Middle frontal gyrus (tissue), 1 donor: Measurements from ENCODE around the gene EXOC7.

Experiments used
- DNase-seq: peaks from one replicate; pipeline ENCODE4 v3.0.0-alpha.2; 2015; ENCODE audit warnings: low spot score; ENCODE audit errors: extremely low spot score

The EXOC7 gene

GRCh38 chr17:76122431-76123190 lies 19.0 kb upstream of the EXOC7 start:
- DNase-seq, result no peak

GRCh38 chr17:76121932-76122430 lies 18.4 kb upstream of the EXOC7 start:
- no peak for DNase-seq

- DNase-seq, result no peak
Measured at GRCh38 chr17:76120658-76121008, 17.0 kb upstream of the EXOC7 start.

- no peak for DNase-seq
Measured at GRCh38 chr17:76119409-76120371, 16.1 kb upstream of the EXOC7 start.

GRCh38 chr17:76115138-76115754 lies 11.7 kb upstream of the EXOC7 start:
- DNase-seq, result no peak

- no peak for DNase-seq
Measured at GRCh38 chr17:76111956-76112355, 8.4 kb upstream of the EXOC7 start.

- no peak for DNase-seq
Measured at GRCh38 chr17:76107509-76107908, 3.9 kb upstream of the EXOC7 start.

GRCh38 chr17:76106703-76107102 lies 3.1 kb upstream of the EXOC7 start:
- no peak for DNase-seq

- no peak for DNase-seq
Measured at GRCh38 chr17:76104896-76105231, 1.3 kb upstream of the EXOC7 start.

- DNase-seq, result no peak
Measured at GRCh38 chr17:76104140-76104895, 731 bp upstream of the EXOC7 start.

- no peak for DNase-seq
Measured at GRCh38 chr17:76102944-76103273, 678 bp downstream of the EXOC7 start.

- DNase-seq, result no peak
Measured at GRCh38 chr17:76097716-76098295, 5.8 kb downstream of the EXOC7 start.

- no peak for DNase-seq
Measured at GRCh38 chr17:76095943-76096342, 7.6 kb downstream of the EXOC7 start.

GRCh38 chr17:76094046-76094445 lies 9.5 kb downstream of the EXOC7 start:
- no peak for DNase-seq

GRCh38 chr17:76092526-76093413 lies 10.8 kb downstream of the EXOC7 start:
- DNase-seq, result no peak

GRCh38 chr17:76091526-76092286 lies 11.9 kb downstream of the EXOC7 start:
- no peak for DNase-seq

GRCh38 chr17:76090517-76091129 lies 13.0 kb downstream of the EXOC7 start:
- no peak for DNase-seq

- DNase-seq, result no peak
Measured at GRCh38 chr17:76089680-76090516, 13.7 kb downstream of the EXOC7 start.
